Upper lobe of left lung (tissue), 4 donors: ENCODE measurements around the gene THTPA.

Experiments used
- EP300 ChIP-seq, 4 donors: sonication (generic); formaldehyde crosslinking; IDR thresholded peaks; one replicate each; pipeline ENCODE4 v1.5.1; 2017; ENCODE audit warnings: antibody characterized with exemption in 4 of 4, control low read depth in 2 of 4
- POLR2A ChIP-seq, 4 donors: fragments of 450-650 bp; IDR thresholded peaks; one replicate each; pipeline ENCODE4 v1.5.1; 2016 to 2017; ENCODE audit warnings: antibody characterized with exemption in 4 of 4, mild to moderate bottlenecking in 2 of 4
- TF ChIP-seq, protein P1 (sequence below), 6 experiments: fragments of 450-650 bp in 4 of 6; fragments of 200-600 bp in 2 of 6; sonication (generic) in 2 of 6; IDR thresholded peaks; one replicate each; pipeline ENCODE4 v1.5.1; 2016 to 2019; ENCODE audit warnings: antibody characterized with exemption in 6 of 6

DNA sequence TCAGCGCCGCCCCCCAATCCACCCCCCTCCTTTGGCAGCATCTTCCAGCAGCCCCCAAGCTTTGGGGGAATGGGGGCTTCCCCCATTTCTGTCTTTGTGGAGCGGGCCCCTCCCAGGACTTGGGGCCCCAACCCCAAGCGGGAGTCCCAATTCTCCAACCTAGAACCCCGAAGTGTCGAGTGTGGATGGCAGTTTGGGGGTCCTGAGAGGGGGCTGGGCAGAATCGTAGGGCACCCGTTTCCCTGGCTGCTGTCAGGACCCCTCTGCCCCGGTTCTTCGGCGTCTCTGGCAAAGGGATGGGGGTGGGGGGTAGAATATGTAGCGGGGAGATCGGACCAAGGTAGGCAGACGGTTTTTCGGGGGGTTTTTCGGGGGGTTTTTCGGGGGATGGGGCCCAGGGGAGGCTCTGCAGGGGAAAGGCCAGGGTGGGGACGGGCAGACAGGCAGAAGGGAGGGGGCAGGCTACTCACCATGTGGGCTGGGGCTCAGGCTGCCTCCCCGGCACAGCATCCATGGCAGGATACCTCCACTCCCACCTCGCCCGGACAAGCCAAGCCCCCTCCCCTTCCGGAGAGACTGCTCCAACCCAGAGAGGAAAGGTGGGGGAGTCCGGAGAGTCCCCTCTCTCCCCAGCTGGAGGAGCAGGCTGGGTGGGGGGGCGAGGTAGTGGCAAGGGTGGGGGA, 21.8 kb downstream of the THTPA start:
- TF ChIP-seq, protein P1, sequence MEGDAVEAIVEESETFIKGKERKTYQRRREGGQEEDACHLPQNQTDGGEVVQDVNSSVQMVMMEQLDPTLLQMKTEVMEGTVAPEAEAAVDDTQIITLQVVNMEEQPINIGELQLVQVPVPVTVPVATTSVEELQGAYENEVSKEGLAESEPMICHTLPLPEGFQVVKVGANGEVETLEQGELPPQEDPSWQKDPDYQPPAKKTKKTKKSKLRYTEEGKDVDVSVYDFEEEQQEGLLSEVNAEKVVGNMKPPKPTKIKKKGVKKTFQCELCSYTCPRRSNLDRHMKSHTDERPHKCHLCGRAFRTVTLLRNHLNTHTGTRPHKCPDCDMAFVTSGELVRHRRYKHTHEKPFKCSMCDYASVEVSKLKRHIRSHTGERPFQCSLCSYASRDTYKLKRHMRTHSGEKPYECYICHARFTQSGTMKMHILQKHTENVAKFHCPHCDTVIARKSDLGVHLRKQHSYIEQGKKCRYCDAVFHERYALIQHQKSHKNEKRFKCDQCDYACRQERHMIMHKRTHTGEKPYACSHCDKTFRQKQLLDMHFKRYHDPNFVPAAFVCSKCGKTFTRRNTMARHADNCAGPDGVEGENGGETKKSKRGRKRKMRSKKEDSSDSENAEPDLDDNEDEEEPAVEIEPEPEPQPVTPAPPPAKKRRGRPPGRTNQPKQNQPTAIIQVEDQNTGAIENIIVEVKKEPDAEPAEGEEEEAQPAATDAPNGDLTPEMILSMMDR (IDR thresholded peaks at IDR 0.05) = no peak
- TF ChIP-seq POLR2A (IDR thresholded peaks at IDR 0.05) (no peak), EP300 (IDR thresholded peaks at IDR 0.05) (no peak)
